Stimulated activated CD8-positive, alpha-beta memory T cell treated with anti-CD3 and anti-CD28 coated beads, Interleukin-7, amount 100 ng/mL, for 48 hours (primary cell): Measurements from ENCODE around the gene FBLN2.

Experiments used
- DNase-seq, 2 donors: peaks; one replicate each; pipeline ENCODE4 v3.0.0-alpha.2; 2020; ENCODE audit warnings: low read depth in 1 of 2; ENCODE audit errors: extremely low read depth in 1 of 2

The FBLN2 gene

GRCh38 chr3:13565581-13566452 is 16.9 kb downstream of the FBLN2 start:
- no peak for DNase-seq

DNA sequence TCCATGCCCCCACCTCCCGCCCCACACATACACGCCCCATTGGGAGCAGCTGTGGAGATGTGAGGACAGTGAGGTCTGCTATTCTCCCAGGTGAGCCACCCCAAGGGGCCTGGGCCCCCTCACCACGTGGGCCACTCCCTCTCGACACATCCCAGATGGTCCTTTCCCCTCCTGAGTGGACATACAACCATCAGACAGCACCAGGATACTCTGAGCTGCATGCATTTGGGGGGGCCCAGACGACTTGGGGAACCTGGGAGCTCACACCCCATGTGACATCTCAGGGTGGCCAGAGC is 17.5 kb downstream of the FBLN2 start:
- no peak for DNase-seq

GRCh38 chr3:13566769-13567310 is 17.9 kb downstream of the FBLN2 start:
- no peak for DNase-seq

DNA sequence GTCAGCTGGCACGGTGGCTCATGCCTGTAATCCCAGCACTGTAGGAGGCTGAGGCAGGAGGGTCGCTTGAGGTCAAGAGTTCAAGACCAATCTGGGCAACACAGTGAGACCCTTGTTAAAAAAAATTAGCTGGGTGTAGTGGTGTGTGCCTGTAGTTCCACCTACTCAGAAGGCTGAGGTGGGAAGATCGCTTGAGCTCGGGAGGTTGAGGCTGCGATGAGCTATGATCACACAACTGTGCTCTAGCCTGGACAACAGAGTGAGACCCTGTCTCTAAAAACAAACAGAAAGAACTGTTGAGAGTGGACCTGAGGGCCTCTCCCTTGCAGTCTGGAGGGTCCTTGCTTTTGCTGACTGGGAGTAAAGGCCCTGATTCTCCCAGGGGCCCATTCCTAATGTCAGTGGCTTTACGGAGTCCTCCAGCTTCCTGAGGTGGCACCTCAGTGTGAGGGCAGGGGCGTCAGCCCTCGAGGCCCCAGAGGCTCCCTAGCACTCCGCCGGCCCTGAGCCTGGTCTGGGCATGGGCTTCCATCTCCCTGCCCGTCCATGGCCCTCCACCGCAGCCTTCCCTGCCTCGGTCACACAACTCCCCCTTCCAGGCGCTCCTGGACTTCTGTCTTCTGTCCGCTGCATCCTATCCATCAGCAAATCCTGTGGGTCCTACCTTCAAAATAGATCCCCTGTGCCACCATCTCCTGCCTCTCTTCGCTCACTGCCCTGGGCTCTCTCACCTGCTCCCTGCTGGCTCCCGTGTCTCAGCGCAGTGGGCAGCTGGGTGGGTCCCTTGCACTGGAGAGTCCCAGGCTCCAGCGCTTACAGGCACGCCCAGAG is 19.0 kb downstream of the FBLN2 start:
- no peak for DNase-seq

DNA sequence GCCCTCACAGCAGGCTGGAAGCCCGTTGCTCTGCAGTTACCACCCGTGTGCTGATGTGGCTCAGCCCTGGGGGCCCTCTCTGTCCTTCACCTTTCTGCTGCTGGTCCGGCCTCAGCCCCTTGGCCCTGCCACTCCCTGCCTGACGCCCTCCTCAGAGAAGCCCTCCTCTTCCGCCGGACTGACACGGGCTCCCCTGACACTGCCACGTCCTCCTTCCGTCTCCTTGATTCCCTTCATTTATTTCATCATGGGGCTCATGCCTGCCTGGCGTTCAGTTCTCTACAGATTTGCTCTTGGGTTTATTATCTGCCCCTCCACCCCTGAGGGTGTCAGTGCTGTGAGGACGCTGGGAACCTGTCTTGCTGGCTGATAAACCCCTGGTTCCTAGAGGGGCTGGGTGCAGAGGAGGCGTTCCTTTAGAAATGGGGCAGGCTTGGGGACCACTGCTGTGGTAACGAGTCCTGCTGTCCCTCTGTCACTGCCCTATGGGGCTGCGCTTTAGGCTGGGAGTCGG is 19.6 kb downstream of the FBLN2 start:
- no peak for DNase-seq

GRCh38 chr3:13569201-13569600 is 20.3 kb downstream of the FBLN2 start:
- DNase-seq = no peak

DNA sequence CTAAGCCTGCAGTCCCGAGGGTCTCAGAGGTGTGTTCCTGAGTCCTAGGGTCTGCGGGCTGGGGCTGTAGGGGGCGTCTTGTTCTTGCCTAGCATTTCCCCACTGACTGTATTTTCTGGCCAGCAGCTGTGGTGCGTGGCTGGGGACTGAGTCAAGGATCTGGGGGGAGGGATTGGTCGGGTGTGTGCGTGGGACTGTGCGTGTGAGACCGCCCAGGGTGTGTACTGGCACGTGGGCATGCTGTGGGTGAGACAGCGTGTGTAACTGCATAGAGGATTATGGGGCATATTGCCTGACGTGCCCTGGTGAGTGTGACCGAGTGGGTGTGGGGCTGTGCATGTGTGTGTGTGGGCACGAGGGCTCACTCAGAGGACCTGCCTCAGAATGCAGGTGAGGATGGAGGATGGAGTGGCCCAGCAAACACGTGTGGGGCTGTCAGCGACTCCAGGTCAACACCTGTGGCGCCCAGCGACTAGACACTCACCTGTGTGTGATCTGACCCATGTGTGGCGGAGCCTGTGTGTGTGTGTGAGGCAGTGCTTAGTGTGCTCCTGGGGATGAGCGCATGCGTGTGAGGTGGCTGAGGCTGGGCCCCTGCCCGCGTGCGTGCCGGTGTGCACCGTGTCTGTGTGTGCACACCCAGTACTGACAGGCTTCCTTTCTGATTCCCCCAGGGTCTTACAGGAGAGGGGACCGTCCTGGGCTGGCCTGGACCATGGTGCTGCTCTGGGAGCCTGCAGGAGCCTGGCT is 20.9 kb downstream of the FBLN2 start:
- no peak for DNase-seq

DNA sequence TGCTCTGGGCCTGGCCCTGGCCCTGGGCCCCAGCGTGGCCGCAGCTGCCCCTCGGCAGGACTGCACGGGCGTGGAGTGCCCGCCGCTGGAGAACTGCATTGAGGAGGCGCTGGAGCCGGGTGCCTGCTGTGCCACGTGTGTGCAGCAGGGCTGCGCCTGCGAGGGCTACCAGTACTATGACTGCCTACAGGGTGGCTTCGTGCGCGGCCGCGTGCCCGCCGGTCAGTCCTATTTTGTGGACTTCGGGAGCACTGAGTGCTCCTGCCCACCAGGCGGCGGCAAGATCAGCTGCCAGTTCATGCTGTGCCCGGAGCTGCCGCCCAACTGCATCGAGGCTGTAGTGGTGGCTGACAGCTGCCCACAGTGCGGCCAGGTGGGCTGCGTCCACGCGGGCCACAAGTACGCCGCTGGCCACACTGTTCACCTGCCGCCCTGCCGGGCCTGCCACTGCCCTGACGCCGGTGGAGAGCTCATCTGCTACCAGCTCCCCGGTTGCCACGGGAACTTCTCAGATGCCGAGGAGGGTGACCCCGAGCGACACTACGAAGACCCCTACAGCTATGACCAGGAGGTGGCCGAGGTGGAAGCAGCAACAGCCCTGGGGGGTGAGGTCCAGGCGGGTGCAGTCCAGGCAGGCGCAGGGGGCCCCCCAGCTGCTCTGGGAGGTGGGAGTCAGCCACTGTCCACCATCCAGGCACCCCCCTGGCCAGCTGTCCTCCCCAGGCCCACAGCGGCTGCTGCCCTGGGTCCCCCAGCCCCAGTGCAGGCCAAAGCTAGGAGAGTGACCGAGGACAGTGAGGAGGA is 21.7 kb downstream of the FBLN2 start:
- no peak for DNase-seq

- DNase-seq = no peak
These were observed 22.3 kb downstream of the FBLN2 start for GRCh38 chr3:13571264-13571663.

DNA sequence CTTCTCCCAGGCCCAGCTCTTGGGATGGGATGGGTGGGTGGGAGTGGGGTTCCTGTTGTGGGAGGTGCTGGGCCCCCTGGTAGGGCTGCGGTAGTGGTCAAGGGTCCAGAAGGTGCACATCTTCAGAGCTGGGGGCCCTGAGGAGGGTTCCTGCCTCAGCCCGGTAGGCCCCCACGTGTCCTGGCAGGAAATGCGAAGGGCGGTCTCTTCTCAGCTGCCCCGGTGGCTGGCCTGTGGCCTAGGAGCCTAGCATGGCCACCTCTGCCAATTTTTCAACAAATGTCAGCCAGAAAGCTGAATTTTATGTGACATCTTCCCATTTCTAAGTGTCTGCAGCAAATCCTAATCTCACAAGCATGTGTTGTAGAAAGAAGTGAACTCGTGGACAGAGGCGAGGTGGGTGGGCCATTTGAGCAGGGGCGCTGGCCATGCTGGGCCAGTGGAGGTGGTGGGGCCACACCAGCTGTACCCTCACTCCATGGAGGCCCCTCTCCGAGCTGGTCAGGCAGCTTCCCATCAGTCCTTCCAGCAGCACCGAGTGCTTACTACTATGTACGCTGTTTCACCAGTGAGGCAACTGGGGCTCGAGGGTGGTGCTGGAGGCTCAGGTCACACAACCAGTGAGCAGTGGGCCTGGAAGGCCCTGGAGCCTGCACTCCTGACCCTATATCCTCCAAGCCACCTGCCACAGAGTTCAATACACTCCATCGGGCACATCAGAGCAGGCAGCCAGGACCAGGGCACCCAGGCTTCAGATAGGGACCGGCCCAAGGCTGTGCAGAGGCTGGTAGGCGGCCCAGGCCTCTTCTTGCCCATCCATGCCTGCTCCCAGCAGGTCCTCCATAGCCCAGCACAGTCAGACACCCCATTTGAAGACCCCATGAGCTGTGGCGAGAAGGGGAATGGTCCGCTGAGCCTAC is 23.2 kb downstream of the FBLN2 start:
- DNase-seq = no peak

GRCh38 chr3:13572926-13573623 is 24.1 kb downstream of the FBLN2 start:
- DNase-seq = no peak

- no peak for DNase-seq
These were observed 25.3 kb downstream of the FBLN2 start for GRCh38 chr3:13574083-13574797.

- peak; percentile 20 to 26 for DNase-seq
These were observed 26.0 kb downstream of the FBLN2 start for GRCh38 chr3:13574798-13575451.

- no peak for DNase-seq
These were observed 26.6 kb downstream of the FBLN2 start for GRCh38 chr3:13575459-13576061.

DNA sequence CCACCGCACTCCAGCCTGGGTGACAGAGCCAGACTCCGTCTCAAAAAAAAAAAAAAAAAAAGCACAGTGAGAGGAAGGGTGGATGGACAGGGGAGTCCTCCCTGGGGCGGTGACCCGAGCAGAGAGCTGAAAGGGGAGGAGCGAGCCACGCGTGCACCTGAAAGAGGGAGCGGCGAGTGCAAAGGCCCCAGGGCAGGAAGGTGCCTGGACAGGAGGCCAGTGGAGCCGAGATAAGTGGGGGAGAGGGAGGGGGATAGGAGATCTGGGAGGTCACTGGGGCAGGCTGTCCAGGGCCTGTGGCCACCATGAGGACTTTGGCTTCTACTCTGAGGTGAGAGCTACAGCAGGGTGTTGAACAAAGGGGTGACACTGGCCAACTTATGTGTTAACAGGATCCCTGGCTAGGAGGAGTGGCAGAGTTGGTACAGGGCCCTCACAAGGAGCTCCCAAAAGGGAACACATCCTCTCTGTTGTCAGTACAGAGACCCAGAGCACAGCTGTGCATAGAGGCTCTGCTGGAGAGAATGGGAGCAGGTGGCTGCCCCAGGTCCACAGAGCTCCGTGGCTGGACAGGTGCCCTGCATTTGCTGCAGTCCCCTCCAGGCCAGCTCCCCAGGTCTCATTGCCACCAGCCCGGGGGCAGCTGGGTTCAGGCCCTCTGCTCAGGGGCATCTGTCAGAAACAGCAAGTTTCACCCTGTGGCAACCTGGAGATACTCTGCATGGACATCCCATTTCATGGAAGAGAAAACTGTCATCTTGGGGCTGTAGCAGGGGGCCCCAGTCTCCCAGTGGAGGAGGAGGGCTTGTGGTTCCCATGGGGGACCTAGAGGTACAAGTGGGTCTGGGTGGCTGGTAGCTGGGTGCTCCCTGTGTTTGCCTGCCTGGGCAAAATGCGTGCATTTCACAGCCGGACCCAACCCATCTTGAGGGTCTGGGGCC is 28.5 kb downstream of the FBLN2 start:
- DNase-seq = no peak

- DNase-seq = no peak
These were observed 29.3 kb downstream of the FBLN2 start for GRCh38 chr3:13578251-13578650.
